SU-DHL-6 (cell line): ENCODE measurements around the gene SERPINA3.

Experiments
- CTCF ChIP-seq: fragments of 200-600 bp; sonication (generic); IDR thresholded peaks from one replicate; pipeline ENCODE4 v1.5.1; 2017; ENCODE audit warnings: antibody characterized with exemption, mild to moderate bottlenecking, low read length, moderate library complexity; ENCODE audit not compliant: insufficient read depth, poor library complexity, severe bottlenecking
- EZH2phosphoT487 ChIP-seq: fragments of 200-600 bp; sonication (generic), shearing (Covaris generic); conservative IDR thresholded peaks from 2 replicates; pipeline ENCODE4 v1.6.1; 2018; ENCODE audit warnings: mild to moderate bottlenecking, antibody characterized with exemption, low read length, moderate library complexity, mixed read lengths

GRCh38 chr14:94578712-94579111, 33.5 kb upstream of the SERPINA3 start:
- no peak for TF ChIP-seq CTCF
- TF ChIP-seq EZH2phosphoT487, result no peak
